ENCODE results near the gene PRX.

PRX gene

GRCh38 chr19:40395956-40396355 is 17.2 kb downstream of the PRX start:
- H3K4me3 ChIP-seq (replicated peaks in 1 of 2; ENCODE audit: low read depth in 2 of 2, low read length in 2 of 2): no peak overlapping the region
- no peak for DNase-seq (ENCODE audit: low read depth in 2 of 2)
- no peak for TF ChIP-seq CTCF (IDR thresholded peaks at IDR 0.05; ENCODE audit: low read depth, low read length)

GRCh38 chr19:40394816-40395210 is 18.4 kb downstream of the PRX start:
- DNase-seq (ENCODE audit: low read depth in 2 of 2): no peak
- no peak for TF ChIP-seq CTCF (IDR thresholded peaks at IDR 0.05; ENCODE audit: low read depth, low read length)
- no peak overlapping the region for H3K4me3 ChIP-seq (replicated peaks in 1 of 2; ENCODE audit: low read depth in 2 of 2, low read length in 2 of 2)

- H3K4me3 ChIP-seq (replicated peaks in 1 of 2; ENCODE audit: low read depth in 2 of 2, low read length in 2 of 2): no peak overlapping the region
- no peak for TF ChIP-seq CTCF (IDR thresholded peaks at IDR 0.05; ENCODE audit: low read depth, low read length)
- no peak for DNase-seq (ENCODE audit: low read depth in 2 of 2)
These were observed 19.0 kb downstream of the PRX start for GRCh38 chr19:40393894-40394815.

DNA sequence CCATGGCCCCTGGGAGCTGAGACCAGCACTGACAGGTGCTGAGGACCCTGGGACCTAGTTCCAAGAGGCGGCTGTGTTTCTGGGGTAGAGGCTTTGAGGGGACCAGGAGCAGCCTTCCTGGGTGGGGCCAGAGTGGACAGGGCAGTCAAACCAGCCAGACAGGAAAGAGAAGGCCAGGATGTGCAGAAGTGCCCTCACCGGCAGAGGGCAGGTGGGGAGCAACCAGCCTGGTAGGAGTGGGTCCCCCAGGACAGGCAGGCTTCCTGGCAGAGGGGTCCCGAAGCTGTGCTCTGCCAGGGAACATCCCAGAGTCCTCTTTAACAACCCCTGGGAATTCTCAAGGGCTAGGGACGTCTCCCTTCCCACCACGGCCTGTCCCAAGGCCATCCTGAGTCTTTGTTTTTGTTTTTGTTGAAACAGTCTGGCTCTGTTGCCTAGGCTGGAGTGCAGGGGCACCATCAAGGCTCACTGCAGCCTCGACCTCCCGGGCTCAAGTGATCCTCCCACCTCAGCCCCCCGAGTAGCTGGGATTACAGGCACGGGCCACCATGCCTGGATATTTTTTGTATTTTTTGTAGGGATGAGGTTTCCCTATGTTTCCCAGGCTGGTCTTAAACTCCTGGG is 20.2 kb downstream of the PRX start:
- no peak overlapping the region for H3K4me3 ChIP-seq (replicated peaks in 1 of 2; ENCODE audit: low read depth in 2 of 2, low read length in 2 of 2)
- peak; percentile 43 for TF ChIP-seq CTCF (IDR thresholded peaks at IDR 0.05; ENCODE audit: low read depth, low read length)
- DNase-seq (ENCODE audit: low read depth in 2 of 2): peak in 1 of 2 donors; percentile 25

DNA sequence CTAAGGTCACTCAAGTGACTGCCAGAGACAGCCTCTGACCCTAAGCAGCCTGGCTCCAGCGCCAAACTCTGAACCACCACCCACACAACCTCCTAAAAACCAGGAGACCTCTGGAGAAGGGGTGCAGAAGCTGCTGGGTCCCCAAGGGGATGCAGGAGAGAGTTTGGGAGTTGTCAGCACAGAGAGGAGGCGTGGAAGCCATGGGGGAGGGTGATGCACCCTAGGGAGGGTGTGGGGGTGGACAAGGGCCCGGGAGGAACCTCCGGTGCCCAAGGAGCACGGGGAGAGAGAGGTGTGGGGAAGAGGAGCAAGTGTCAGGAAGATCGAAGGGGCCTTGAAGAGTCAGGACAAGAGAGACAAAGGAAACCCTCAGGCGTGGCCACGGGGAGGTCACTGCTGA is 21.1 kb downstream of the PRX start:
- H3K4me3 ChIP-seq (replicated peaks in 1 of 2; ENCODE audit: low read depth in 2 of 2, low read length in 2 of 2): no peak overlapping the region
- DNase-seq (ENCODE audit: low read depth in 2 of 2): no peak
- TF ChIP-seq CTCF (IDR thresholded peaks at IDR 0.05; ENCODE audit: low read depth, low read length): no peak

DNA sequence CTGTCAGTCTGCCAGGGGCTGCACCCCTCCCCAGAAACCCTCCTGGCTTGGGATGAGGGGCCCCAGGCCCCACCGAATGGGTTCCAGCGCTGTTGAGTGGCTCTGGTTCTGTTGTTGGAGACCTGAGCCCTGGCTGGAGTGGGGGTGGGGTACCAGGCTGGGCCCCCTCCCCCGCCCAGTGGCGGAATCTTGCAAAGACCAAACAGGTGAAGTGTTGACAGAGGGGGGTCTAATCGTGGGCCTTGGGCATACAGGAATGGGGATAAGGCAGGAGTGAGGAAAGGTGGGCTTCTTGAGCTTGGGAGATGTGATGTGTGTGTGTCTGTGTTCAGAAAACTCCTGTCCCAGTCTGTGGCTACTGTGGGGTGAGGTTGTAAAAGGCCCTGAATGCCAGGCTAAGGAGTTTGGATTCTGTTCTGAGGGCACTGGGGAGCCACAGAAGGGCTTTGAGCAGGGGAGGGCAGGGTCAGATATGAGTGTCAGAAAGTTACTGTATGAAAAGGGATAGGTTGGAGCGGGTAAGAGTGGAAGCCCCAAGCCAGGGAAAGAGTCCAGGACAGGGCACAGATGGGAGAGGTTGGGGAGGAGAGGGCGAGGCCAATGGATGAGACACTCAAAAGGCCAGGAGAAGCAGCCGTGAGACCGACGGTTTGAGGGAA is 23.0 kb downstream of the PRX start, which contains the start of gene HIPK4:
Gene HIPK4 (minus strand): TSS at position 98 of the 659 bp plus-strand sequence. CDS start 279 bp downstream, outside the sequence.
- DNase-seq (ENCODE audit: low read depth in 2 of 2): no peak
- TF ChIP-seq CTCF (IDR thresholded peaks at IDR 0.05; ENCODE audit: low read depth, low read length): no peak
- no peak within 1 kb of the TSS for H3K4me3 ChIP-seq (replicated peaks in 1 of 2; ENCODE audit: low read depth in 2 of 2, low read length in 2 of 2)

All from cardiac fibroblast (primary cell).